K562 (cell line): Measurements from ENCODE around the gene PODXL. TPM values are rescaled to one million over a fixed set of nuclear protein-coding genes. Genes with fewer than 3 reads are reported as not detected.

Experiments used
- ARID3A ChIP-seq: IDR thresholded peaks from 2 replicates; pipeline ENCODE4 v1.6.1; 2012; ENCODE audit warnings: low read depth, low read length, improper control_type of control experiment, borderline replicate concordance
- BRF2 ChIP-seq: IDR thresholded peaks from 3 replicates; pipeline ENCODE4 v1.6.1; 2011; ENCODE audit warnings: borderline replicate concordance, mild to moderate bottlenecking; ENCODE audit not compliant: insufficient read length, insufficient read depth
- CREM ChIP-seq: IDR thresholded peaks from 2 replicates; pipeline ENCODE4 v1.6.1; 2014; ENCODE audit warnings: antibody characterized with exemption, low read depth
- E2F6 ChIP-seq, 2 experiments: IDR thresholded peaks; 2 replicates each; pipeline ENCODE4 v1.6.1; 2011; ENCODE audit warnings: borderline replicate concordance in 1 of 2, control low read depth in 1 of 2, low read depth in 1 of 2, low read length in 1 of 2, mild to moderate bottlenecking in 1 of 2, mixed read lengths in 1 of 2, moderate library complexity in 1 of 2; ENCODE audit not compliant: insufficient read depth in 1 of 2, insufficient read length in 1 of 2, poor library complexity in 1 of 2, severe bottlenecking in 1 of 2; ENCODE audit errors: extremely low read depth in 1 of 2
- EP400 ChIP-seq: fragments of 450-650 bp; IDR thresholded peaks from 2 replicates; pipeline ENCODE4 v1.6.1; 2017; ENCODE audit warnings: antibody characterized with exemption, mild to moderate bottlenecking, moderate library complexity
- ESRRA ChIP-seq: fragments of 450-650 bp; IDR thresholded peaks from 2 replicates; pipeline ENCODE4 v1.6.1; 2014; ENCODE audit warnings: low read depth, mild to moderate bottlenecking, moderate library complexity, borderline replicate concordance
- FUS ChIP-seq: fragments of 200-400 bp; formaldehyde crosslinking; optimal IDR thresholded peaks from 2 replicates; pipeline ENCODE3; 2017; ENCODE audit warnings: low read depth, low read length
- GATAD2A ChIP-seq: fragments of 450-650 bp; IDR thresholded peaks from 2 replicates; pipeline ENCODE4 v1.6.1; 2017
- HLTF ChIP-seq: fragments of 450-650 bp; IDR thresholded peaks from 2 replicates; pipeline ENCODE4 v1.6.1; 2016
- HMG20B ChIP-seq: fragments of 250-450 bp; sonication (Bioruptor Pico); IDR thresholded peaks from 2 replicates; pipeline ENCODE4 v1.5.0; 2021; ENCODE audit warnings: mild to moderate bottlenecking
- MTF1 ChIP-seq: fragments of 250-450 bp; sonication (Bioruptor Pico); IDR thresholded peaks from 2 replicates; pipeline ENCODE4 v1.9.0; 2021; ENCODE audit warnings: moderate library complexity, mild to moderate bottlenecking, inconsistent platforms, borderline replicate concordance
- RAD21 ChIP-seq, 2 experiments: fragments of 250-450 bp in 1 of 2; fragments of 450-650 bp in 1 of 2; sonication (Bioruptor Pico) in 1 of 2; formaldehyde crosslinking in 1 of 2; IDR thresholded peaks in 1 of 2; conservative IDR thresholded peaks in 1 of 2; 2 replicates each; pipeline versions ENCODE4 v1.4.0 to v1.8.0; 2020 to 2022; ENCODE audit warnings: mild to moderate bottlenecking in 2 of 2, moderate library complexity in 1 of 2
- SIN3A ChIP-seq, 2 experiments: fragments of 150-350 bp in 1 of 2; IDR thresholded peaks; 2 replicates each; pipeline ENCODE4 v1.6.1; 2011 to 2016; ENCODE audit warnings: borderline replicate concordance in 2 of 2, low read depth in 2 of 2, low read length in 2 of 2, mild to moderate bottlenecking in 2 of 2, moderate library complexity in 2 of 2; ENCODE audit not compliant: control insufficient read depth in 1 of 2
- TEAD4 ChIP-seq, 2 experiments: sonication (generic) in 1 of 2; formaldehyde crosslinking in 1 of 2; IDR thresholded peaks; 2 replicates each; pipeline versions ENCODE4 v1.6.1 to v1.8.0; 2012 to 2022; ENCODE audit warnings: borderline replicate concordance in 1 of 2, inconsistent platforms in 1 of 2, low read length in 1 of 2, mild to moderate bottlenecking in 1 of 2, missing genetic modification reagents in 1 of 2
- ZBTB12 ChIP-seq: fragments of 250-450 bp; sonication (Bioruptor Pico); IDR thresholded peaks from 2 replicates; pipeline ENCODE4 v1.4.0; 2020
- ZNF347 ChIP-seq: fragments of 450-650 bp; formaldehyde crosslinking; IDR thresholded peaks from 2 replicates; pipeline ENCODE4 v1.4.0; 2020; ENCODE audit warnings: low read depth, mild to moderate bottlenecking, moderate library complexity
- ZNF764 ChIP-seq: fragments of 250-450 bp; sonication (Bioruptor Pico); IDR thresholded peaks from 2 replicates; pipeline ENCODE4 v1.4.0; 2020; ENCODE audit warnings: low read depth, mild to moderate bottlenecking, moderate library complexity
- ZNF778 ChIP-seq: fragments of 450-650 bp; formaldehyde crosslinking; IDR thresholded peaks from 2 replicates; pipeline ENCODE4 v1.4.0; 2020; ENCODE audit warnings: mild to moderate bottlenecking, moderate library complexity
- ZNF785 ChIP-seq: fragments of 250-450 bp; sonication (Bioruptor Pico); IDR thresholded peaks from 2 replicates; pipeline ENCODE4 v1.4.0; 2020; ENCODE audit warnings: mild to moderate bottlenecking
- polyA plus RNA-seq, 8 experiments: library from polyadenylated mRNA; depleted of rRNA in 4 of 8; stranded (reverse) in 5 of 8; unstranded in 3 of 8; fragments of >200 nt; fragmentation: Nextera tagmentation in 2 of 8; fragmentation: Illumina TruSeq in 1 of 8; extraction: Ambion mirVana in 2 of 8; extraction: Trizol in 1 of 8; gene quantifications; 2 replicates each; pipeline versions ENCODE4 v1.2.1 to v1.2.3, GENCODE V29; 2011 to 2014; ENCODE audit warnings: inconsistent platforms in 1 of 8, missing spikeins in 1 of 8
- total RNA-seq, 7 experiments: library from RNA; depleted of rRNA in 6 of 7; stranded (reverse); fragments of >200 nt in 6 of 7; fragmentation: Illumina TruSeq in 2 of 7; extraction: Trizol in 2 of 7; gene quantifications; 2 replicates each; pipeline versions ENCODE4 v1.2.1 to v1.2.3, GENCODE V29; 2011 to 2021; ENCODE audit warnings: low replicate concordance in 1 of 7

PODXL gene
- total and polyA plus RNA-seq, 9 of the 15 experiments (the other 6 are each of a cell fraction or from before 2014, with no cell fraction given), result 0.01 to 0.73 (median 0.07) TPM

GRCh38 chr7:131513245-131514061 lies 43.0 kb downstream of the PODXL start (continued):
- no peak for TF ChIP-seq E2F6 (IDR thresholded peaks at IDR 0.05; ENCODE audit: borderline replicate concordance in 1 of 2, extremely low read depth in 1 of 2, insufficient read depth in 1 of 2, insufficient read length in 1 of 2, low read depth in 1 of 2, low read length in 1 of 2, poor library complexity in 1 of 2, severe bottlenecking in 1 of 2)
- TF ChIP-seq MTF1 (CRISPR knock-in tag), result no peak
- TF ChIP-seq RAD21 (CRISPR knock-in tag; conservative IDR thresholded peaks at IDR 0.05 in 1 of 2, IDR thresholded peaks at IDR 0.05 in 1 of 2), result peak; percentile 83 to 92
- no peak for TF ChIP-seq ZNF785 (CRISPR knock-in tag)
- no peak for TF ChIP-seq EP400
- no peak for TF ChIP-seq ZBTB12 (CRISPR knock-in tag)
- TF ChIP-seq ZNF764 (CRISPR knock-in tag), result no peak
- no peak for TF ChIP-seq GATAD2A
- TF ChIP-seq ESRRA, result no peak; the same call in 1 of the 2 replicates
- TF ChIP-seq HMG20B (CRISPR knock-in tag), result no peak
- no peak for TF ChIP-seq ZNF778 (CRISPR knock-in tag)
- TF ChIP-seq HLTF, result no peak
- TF ChIP-seq BRF2, result no peak
- peak; percentile 70 for TF ChIP-seq TEAD4 (IDR thresholded peaks at IDR 0.05; ENCODE audit: low read length)
- TF ChIP-seq TEAD4 (CRISPR knock-in tag; IDR thresholded peaks at IDR 0.05; ENCODE audit: borderline replicate concordance), result no peak
- TF ChIP-seq FUS, result no peak
- no peak for TF ChIP-seq SIN3A (IDR thresholded peaks at IDR 0.05; ENCODE audit: borderline replicate concordance in 2 of 2, control insufficient read depth in 1 of 2, low read depth in 2 of 2, low read length in 2 of 2)
- no peak for TF ChIP-seq ARID3A
- peak; percentile 93 for TF ChIP-seq CREM
- no peak for TF ChIP-seq ZNF347 (CRISPR knock-in tag)
